Body of pancreas (tissue), 4 donors: Measurements from ENCODE around the gene MEIOSIN.

Source experiments
- POLR2A ChIP-seq, 3 donors: fragments of 450-650 bp; IDR thresholded peaks; one replicate each; pipeline ENCODE4 v1.6.1; 2016; ENCODE audit warnings: antibody characterized with exemption in 3 of 3, mild to moderate bottlenecking in 2 of 3
- TF ChIP-seq, protein P1 (sequence below), 7 experiments: fragments of 450-650 bp in 4 of 7; fragments of 200-600 bp in 3 of 7; sonication (generic) in 3 of 7; IDR thresholded peaks; one replicate each; pipeline ENCODE4 v1.5.1; 2016 to 2019; ENCODE audit warnings: antibody characterized with exemption in 7 of 7

DNA sequence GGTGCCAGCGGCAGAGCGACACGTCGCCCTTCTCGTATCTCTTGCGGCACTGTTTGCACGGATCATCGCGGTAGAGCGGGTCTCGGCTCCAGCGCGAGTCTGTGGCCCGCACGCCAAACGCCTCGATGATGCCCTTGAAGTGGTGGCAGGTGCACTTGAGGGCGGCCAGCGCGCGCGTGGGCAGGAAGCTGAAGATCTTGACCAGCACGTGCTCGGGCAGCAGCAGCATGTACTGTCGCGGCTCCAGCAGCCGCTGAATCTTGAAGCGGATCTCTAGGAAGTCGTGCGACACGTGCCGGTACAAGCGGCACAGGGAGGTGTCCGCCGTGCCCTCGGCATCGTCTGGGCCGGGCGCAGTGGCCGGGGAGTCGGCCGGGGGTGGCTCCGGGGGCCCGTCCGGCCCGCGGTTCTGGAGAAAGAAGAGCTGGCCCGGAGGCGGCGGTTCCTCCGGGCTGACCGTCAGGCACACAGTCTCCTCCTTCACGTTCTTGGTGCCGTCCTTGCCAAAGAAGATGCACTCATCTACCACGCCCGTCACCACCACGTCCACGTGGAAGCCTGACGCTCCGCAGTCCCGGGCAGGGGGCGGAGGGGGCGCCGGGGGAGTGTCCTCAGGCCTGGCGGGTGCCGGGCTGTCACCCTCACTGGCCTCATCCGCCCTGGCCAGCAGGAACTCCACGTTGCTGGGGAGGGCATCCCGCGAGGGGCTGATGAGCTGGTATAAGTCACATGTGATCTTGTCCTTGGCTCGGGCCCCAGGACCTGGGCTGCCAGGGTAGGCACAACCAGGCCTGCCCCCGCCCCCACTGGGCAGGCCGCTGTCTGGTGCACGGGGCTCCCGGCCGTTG lies 21.2 kb upstream of the MEIOSIN start:
- TF ChIP-seq, protein P1, sequence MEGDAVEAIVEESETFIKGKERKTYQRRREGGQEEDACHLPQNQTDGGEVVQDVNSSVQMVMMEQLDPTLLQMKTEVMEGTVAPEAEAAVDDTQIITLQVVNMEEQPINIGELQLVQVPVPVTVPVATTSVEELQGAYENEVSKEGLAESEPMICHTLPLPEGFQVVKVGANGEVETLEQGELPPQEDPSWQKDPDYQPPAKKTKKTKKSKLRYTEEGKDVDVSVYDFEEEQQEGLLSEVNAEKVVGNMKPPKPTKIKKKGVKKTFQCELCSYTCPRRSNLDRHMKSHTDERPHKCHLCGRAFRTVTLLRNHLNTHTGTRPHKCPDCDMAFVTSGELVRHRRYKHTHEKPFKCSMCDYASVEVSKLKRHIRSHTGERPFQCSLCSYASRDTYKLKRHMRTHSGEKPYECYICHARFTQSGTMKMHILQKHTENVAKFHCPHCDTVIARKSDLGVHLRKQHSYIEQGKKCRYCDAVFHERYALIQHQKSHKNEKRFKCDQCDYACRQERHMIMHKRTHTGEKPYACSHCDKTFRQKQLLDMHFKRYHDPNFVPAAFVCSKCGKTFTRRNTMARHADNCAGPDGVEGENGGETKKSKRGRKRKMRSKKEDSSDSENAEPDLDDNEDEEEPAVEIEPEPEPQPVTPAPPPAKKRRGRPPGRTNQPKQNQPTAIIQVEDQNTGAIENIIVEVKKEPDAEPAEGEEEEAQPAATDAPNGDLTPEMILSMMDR (IDR thresholded peaks at IDR 0.05) = no peak
- no peak for TF ChIP-seq POLR2A (IDR thresholded peaks at IDR 0.05)
